GM21529 (cell line): Measurements from ENCODE around the gene INPP4B.

Source experiments
- ATAC-seq: cut with Tn5 transposase; IDR thresholded peaks from one replicate; pipeline ENCODE4 v1.9.1; 2021; ENCODE audit not compliant: unreplicated experiment

Gene INPP4B

GRCh38 chr4:142164767-142165500, 681.2 kb downstream of the INPP4B start:
- no peak for ATAC-seq

- no peak for ATAC-seq
These were observed 685.0 kb downstream of the INPP4B start for GRCh38 chr4:142161086-142161485.

GRCh38 chr4:142160509-142160908, 685.6 kb downstream of the INPP4B start:
- ATAC-seq: no peak

- ATAC-seq: no peak
These were observed 687.1 kb downstream of the INPP4B start for GRCh38 chr4:142158980-142159379.

- ATAC-seq: no peak
These were observed 689.8 kb downstream of the INPP4B start for GRCh38 chr4:142156256-142156655.

- ATAC-seq: no peak
These were observed 690.8 kb downstream of the INPP4B start for GRCh38 chr4:142155347-142155746.

- no peak for ATAC-seq
These were observed 695.6 kb downstream of the INPP4B start for GRCh38 chr4:142150483-142150882.

GRCh38 chr4:142144813-142145212, 701.3 kb downstream of the INPP4B start:
- ATAC-seq: no peak

- no peak for ATAC-seq
These were observed 703.6 kb downstream of the INPP4B start for GRCh38 chr4:142142366-142143054.

GRCh38 chr4:142141224-142141623, 704.9 kb downstream of the INPP4B start:
- ATAC-seq: no peak

- no peak for ATAC-seq
These were observed 715.4 kb downstream of the INPP4B start for GRCh38 chr4:142130666-142131065.

- ATAC-seq: no peak
These were observed 716.2 kb downstream of the INPP4B start for GRCh38 chr4:142129931-142130330.

- no peak for ATAC-seq
These were observed 716.6 kb downstream of the INPP4B start for GRCh38 chr4:142129473-142129872.

- no peak for ATAC-seq
These were observed 717.6 kb downstream of the INPP4B start for GRCh38 chr4:142128529-142128928.

GRCh38 chr4:142126890-142127497, 719.1 kb downstream of the INPP4B start:
- ATAC-seq: peak; percentile 83

GRCh38 chr4:142124874-142125273, 721.2 kb downstream of the INPP4B start:
- ATAC-seq: no peak

- ATAC-seq: no peak
These were observed 724.4 kb downstream of the INPP4B start for GRCh38 chr4:142121448-142122350.

- no peak for ATAC-seq
These were observed 725.2 kb downstream of the INPP4B start for GRCh38 chr4:142120921-142121320.

- no peak for ATAC-seq
These were observed 733.6 kb downstream of the INPP4B start for GRCh38 chr4:142112451-142112850.

GRCh38 chr4:142110136-142110535, 736.0 kb downstream of the INPP4B start:
- no peak for ATAC-seq

GRCh38 chr4:142104041-142104440, 742.1 kb downstream of the INPP4B start:
- ATAC-seq: no peak
